Esophagus mucosa (tissue), 1 donor: ENCODE data around the gene TMEM178B. TPM values are rescaled to one million over a fixed set of nuclear protein-coding genes. Genes with fewer than 3 reads are reported as not detected.

Source experiments
- ATAC-seq: fragments of 200-7000 bp; cut with Tn5 transposase; one replicate; pipeline ENCODE4 v1.9.1; 2020
- total RNA-seq: library from RNA; stranded (reverse); gene quantifications from one replicate; pipeline ENCODE4 v1.2.4, GENCODE V29; 2023
- donor health status: DM: yes; HTN: yes; CAD: no.

Gene TMEM178B
- total RNA-seq, 1 donor from 2014 or later: 4.0 TPM

DNA sequence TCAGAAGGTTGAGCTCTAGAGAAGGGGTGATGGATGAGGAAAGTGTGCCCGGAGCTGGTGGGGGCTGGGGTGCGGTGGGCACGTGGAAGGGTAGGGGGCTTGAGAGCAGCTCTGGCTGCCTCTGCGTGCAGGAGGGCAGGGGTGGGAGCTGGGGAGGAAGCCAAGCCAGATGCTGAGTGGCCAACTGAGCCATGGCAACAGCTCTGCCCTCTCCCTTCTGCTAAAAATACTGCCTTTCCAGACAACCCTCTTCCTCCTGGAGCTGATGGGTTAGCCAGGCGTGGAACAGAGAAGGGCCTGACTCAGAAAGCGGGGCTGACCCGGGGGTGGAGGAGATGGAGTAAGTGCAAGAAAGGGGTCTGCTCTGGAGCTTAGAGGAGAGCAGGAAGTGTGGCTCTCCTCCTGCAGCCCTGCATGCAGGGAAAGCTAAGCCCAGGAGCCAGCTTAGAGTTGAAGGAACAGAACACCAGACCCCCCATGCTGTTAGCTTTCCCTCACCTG lies 362.8 kb downstream of the TMEM178B start:
- ATAC-seq: no peak

DNA sequence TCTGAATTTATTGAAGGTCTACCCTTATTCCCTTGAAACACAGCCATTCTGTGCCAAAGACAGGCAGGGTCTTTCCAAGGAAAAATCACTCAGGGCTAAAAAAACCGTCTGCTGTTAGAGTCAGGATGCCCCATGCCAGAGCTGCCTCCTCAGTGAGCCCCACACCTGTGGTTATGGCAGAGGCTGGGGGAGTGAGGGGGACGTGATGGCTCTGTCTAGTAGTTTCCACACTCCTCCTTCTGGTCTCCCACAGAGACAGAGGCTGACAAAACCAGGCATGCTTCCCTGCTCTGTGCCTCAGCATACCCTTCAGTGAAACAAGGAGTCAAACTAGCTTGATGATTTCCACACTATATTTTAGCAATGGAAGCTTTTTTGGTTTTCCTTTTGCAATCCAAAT lies 365.3 kb downstream of the TMEM178B start:
- ATAC-seq: no peak

DNA sequence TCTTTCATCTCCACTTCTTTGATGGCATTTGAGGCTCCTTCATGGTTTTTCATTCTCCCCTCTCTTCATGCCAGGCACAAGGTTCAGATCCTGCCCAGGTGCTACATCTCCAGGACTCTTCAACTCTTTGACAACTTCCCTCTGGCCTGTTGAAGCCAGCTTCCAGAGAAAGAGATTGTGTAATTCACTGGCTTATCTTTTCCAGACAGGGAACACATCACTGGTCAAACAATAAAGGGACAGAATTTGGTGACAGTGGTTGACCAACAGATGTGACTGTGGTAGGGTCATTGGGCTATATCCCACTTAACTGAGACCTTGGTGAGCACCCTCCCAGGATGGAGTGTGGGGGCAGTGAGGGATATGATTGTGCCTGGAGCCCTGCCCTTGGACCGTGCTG lies 365.9 kb downstream of the TMEM178B start:
- ATAC-seq: no peak

DNA sequence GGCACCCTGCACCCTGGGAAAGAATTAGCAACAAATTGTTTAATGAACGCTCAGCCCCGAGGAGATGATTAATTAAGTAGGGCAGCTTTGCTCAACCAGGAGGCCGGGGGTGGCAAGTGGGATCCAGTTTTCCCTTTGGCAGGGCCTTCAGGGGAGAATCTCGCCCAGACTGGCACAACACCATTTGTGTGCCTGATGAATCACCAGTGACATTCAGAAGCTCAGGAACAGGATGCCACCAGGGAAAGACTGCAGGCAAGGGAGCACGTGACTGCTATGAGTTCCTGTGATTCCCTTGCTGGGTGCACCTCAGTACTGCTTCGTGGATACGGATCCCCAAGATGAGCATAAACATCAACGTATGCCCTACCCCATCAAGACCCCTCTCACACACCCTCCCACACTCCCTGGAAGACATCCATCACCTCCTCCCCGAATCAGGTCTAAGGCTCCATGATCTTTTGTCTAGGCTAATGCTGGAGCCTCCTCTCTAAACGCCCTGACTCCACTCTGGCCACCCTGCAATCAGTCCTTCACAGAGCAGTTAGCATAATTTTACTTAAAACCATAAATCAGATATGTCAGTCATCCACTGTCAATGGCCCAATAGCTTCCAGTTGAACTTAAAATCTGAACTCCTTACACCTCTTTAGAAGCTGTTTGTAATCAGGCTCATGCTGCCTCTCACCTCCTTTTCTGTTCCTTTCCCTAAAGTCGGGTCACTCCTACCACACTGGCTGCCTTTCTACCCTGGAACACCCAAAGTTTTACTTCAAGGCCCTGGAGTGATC lies 368.2 kb downstream of the TMEM178B start:
- ATAC-seq: peak; percentile 81

DNA sequence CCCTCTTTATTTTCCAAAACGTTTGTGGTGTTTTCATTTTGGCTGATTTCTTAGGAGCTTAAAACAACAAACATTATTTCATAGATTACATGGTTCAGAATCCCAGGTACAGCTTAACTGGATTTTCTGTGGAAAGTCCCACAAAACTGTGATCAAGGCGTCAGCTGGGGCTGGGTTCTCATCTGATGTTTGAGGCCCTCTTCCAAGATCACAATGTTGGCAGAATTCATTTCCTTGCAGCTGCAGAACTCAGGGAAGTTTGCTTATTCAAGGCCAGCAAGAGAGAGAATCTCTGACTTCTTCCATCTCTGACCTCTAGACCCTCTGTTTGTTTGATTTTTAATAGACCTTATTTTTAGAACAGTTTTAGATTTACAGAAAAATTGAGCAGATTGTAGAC lies 368.9 kb downstream of the TMEM178B start:
- no peak for ATAC-seq

DNA sequence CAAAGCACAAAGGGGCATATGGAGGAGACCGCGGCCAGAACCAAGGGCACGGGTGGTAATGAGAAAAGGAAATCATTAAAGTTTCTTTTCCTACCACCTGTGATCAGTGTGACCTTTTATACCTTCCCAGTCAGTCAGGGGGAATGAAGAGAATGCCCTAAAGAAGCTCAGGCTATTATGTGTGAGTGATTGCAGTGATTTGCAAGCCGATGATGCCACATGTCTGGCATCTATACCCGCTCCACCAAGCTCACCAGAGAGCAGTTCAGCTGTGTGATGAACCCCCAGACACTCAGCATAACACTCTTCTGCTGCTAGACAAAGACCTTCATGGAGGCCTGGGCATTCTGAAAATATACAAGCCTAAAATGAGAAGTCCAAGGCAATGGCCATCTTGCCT lies 371.1 kb downstream of the TMEM178B start:
- ATAC-seq: no peak

DNA sequence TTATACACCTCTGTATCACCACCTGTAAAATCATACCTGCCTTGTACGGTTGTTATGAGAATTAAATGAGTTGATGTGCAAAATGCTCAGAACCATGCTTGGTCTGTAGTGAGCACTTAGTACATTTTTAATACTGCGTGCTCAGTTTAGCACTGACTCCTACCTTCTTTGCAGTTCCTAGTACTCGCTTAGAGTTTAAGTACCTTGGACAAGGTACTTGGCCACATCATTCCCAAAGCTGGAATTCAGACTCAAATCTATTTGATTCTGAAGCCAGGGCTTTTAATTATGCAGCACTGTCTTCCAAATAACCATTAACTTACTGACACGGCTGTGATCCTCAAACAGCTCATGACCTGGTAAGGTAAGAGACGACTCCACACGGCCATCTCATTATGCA lies 377.4 kb downstream of the TMEM178B start:
- no peak for ATAC-seq

DNA sequence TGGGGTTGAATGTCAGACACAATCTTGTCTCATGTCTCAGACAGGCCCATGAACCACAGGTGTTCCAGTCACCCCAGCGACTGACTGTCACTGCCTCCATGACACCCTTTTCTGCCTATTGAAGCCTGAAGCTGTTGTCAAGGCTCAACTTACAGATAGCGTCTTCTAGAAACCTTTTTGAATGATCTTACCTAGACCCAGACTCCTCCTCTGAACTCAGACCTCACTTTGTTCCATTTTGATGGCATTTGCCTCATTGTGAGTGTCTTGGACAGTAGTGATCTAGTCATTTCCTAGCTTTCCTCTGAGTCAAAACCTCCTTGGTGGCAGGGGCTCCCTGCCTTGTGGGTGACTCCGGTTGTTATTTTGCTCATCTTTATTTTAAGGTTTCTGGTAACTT lies 379.0 kb downstream of the TMEM178B start:
- ATAC-seq: no peak

DNA sequence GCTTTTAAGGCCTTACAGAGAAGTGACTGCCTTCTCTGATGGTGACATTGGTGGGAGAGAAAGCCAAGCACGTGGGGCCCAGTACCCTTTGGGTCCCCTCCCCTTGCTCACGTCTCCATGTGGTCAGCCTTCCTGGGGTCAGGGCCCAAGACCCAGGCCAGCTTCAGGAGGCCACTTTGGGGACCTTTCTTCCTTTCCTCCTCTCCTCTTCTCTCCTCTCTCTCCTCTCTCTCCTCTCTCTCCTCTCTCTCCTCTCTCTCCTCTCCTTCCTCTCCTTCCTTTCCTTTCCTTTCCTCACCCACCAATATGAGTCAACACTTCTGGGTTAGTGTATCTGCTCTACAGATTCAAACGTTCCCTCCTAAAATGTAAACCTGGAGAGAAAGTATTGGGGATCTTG lies 380.5 kb downstream of the TMEM178B start:
- ATAC-seq: no peak

DNA sequence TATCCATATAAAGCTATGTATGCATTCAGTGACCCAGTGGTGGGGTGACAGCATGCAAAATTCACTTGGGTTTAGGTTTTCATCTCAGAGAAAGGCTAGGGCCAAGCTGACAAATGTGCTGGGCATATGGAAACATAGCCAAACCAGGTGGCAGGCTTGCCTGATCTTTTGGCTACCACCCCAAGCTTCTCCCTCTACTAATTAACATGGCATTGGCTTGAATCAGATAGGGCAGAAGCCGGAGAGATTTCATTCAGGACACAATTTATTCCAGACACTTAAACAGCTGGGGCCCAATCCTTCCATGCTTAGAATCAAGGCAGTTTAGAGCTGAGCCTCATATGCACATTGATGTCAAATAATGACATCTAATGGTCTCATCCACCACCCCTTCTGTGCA lies 381.9 kb downstream of the TMEM178B start:
- ATAC-seq: no peak

DNA sequence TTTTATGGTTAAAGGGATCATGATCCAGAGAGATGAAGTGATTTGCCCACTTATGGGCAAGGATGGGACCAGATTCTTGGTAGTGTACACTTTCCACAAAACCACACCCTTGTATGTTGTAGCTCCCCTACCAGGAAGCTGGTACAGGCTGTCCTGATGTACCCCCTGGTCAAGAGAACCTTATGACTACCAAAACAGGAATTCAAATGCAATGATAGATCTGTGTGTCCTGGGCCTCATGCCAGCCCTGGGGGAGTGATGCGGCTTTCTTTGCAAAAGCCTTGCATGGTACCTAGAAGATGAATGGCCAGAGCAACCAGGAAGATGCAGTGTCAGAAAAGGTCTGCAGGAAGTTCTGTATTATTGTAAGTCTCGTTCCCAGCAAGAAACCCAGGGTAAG lies 382.4 kb downstream of the TMEM178B start:
- no peak for ATAC-seq

DNA sequence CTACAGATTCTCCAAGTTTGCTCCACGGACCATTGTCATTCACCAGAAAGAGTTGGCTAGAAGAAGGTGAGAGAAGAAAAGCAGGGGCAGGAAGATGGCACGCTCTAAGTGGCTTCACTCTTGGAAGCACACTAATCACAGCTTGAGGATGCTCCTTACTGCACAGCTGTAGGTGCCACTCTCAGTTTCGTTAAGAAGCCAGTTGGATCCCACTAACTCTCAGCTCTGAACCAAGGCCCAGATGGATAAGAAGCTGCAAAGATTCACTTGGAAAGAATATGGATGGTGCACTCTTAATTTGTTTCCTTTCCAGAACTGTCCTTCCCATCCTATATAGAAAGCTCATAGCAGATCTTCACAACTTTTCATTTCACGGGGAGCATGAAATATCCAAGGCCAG lies 382.8 kb downstream of the TMEM178B start:
- ATAC-seq: no peak

DNA sequence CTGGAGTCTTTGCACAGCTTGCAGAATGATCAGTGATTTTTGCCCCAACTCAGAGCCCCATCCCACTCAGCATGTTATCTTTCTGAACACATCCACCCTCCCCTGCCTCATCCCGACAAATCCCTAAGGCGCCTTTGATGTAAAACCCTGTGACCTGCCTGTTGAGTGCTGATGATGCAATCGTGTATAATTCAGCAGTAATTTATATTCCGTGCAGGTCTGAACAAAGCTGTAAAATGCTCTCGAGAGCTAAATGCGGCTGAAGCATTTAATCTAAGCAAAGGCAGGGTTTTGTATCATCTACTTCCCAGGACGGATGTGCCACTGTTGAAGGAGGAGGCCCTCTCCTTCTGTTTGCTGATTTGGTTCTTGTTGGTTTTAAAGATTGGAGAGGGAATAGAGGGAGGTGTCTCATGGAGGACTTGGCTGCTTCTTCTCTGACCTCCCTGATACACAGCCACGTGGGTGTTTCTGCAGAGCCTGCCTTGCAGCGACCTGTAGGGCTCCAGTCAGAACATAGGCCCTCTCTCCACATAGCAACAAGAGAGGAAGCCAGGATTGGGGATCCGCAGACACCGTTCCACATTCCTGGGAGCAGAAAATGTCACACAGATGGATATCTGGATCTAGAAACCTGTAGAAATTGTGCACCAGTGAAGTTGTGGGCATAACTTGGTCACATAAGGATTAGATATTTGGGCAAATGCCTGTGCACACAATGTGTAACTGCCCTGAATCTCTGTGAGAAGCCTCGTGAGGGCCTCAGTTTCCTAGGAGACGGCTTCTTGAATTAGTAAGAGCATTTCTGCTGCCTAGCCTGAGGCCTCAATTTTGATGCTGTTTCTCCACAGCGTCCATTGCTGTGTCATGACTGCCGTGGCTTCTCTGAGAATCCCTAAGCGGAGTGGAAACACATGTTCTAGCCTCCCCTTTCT lies 387.2 kb downstream of the TMEM178B start:
- peak; percentile 87 for ATAC-seq

DNA sequence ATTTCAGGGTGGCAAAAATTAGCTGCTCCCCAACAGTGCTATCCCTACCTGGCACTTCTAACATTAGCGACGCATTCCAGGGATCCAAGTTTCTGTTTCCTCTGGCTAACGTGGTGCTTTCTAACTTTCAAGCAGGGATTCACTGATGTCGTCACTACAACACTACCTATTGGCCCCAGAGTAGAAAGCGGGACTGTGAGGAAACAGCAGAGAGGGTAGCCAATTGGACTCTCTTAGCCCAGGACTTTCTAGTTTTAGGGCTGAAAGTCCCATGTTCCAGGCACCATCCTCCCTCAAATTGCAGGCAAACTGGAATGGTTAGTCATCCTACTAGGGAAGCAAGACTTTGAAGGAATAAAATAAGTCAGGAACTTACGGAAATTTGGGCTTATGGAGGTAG lies 388.1 kb downstream of the TMEM178B start:
- ATAC-seq: peak; percentile 20

DNA sequence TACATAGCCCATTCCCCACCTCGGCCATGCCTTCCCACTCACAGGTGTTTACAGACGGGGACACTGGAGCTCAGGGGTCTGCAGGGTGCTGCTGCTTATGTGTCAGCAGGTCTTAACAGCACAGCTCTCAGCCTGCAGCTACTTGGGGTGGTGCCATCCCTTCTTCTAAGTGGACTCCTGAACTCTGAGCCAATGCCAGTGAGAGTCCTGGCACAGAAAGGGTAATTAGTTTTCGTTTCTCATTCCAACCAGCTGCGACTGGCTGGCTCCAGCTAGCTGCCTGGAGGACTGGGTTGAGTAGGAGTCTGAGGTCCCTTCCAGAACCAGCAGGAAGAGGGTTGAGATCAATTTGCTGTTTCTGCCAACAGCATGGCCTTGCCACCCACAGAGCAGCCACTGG lies 389.1 kb downstream of the TMEM178B start:
- peak; percentile 11 for ATAC-seq

DNA sequence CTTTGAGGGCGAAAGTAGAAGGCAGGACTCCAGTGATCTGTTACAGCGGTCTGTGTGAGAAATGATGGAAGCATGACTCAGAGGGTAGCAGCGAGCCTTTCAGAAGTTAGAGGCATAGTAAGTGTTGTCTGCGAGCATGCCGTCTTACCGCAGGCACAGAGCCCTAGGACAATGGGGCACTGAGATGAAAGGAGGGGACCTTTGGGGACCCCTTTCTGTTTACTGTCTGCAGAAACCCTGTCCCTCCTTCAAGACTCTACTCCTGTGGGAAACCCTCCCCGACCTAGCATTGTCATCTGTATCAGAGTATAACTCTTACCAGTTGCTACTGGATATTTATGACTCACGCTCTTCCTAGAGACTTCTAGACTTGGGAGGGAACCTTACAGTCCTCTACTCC lies 390.1 kb downstream of the TMEM178B start:
- peak; percentile 38 for ATAC-seq

DNA sequence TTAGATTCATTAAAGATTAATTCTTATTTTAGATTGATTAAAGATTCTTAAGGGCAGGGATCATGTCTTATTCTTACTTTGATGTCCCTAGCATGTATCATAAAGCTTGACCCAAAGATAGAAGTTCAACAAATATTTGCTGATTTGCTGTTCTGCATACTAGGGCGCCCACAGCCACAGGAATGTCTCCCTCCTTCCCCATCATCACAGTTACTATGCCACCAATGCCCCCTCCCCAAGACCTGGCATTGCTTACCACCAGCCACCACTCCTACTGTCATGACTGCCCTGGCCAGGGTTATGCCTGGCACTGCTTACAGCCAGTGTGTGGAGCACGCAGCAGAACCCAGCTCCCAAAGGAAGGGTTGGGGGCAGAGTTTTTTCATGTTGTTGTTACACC lies 390.7 kb downstream of the TMEM178B start:
- ATAC-seq: no peak

DNA sequence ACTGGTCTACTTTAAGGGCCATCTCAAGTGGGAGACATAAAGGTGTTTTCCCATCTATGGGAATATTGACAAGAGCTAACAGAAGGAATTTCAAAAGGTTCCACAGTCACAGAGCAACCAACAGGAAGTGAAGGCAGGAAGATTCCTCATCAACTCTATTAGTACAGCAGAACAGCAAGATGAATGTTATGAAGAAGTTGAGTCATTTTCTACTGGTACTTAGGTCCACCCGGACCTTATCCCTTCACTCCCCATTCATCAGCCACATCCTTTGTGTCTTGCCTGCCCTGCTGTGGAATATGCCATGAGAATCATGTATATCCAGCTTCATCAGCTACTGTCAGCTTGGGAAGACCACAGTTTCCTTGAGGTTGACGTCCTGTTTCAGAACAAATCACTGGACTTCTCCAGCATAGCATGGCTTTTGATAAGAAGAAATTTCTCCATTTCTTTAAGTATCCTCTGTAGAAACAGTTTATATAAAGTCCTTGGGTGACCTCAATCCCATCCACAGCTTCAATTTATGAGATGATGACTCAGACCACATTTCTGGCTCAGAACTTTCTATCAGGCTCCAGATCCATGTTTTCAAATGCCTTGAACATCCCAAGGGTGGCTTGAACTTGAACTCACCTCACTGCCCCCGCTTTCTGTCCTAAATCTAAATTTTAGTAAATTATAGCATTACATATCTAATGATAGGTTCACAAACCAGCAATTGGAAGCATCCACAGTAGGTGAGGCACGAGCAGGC lies 392.5 kb downstream of the TMEM178B start:
- no peak for ATAC-seq

DNA sequence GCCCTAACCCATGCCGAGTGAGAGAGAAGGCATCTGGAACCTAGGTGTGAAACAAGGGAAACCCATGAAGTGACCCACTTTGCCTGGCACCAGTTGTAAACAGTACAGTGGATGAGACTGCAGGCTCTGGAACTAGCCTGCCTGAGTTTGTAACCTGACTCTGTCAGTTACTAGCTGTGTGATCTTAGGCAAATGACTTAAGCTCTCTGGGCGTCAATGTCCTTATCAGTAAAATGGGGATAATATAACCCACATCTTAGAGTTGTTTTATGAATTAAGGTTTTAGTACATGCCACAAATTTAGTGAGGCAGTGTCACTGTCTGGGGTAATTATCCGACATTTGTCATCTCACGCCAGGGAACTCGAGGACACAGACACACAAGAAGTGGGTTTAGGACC lies 394.5 kb downstream of the TMEM178B start:
- no peak for ATAC-seq

DNA sequence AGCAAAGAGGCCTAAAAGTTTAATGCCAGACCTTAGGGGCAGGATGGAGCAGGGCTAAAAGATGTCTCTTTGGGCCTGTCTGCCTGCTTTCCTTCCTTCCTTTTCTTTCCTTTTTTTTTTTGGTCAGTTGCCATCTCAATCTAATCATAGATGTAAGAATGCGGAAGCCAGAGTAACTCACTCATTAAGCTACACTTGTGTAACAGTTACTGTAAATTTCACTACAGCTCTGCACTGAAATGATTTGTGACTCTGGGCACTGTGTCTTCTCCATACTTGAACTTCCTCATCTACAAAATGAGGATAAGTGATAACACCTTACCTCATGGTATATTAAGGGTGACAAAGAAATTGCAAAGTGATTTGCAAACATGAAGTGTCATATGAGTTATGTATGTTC lies 401.8 kb downstream of the TMEM178B start:
- ATAC-seq: peak; percentile 55

DNA sequence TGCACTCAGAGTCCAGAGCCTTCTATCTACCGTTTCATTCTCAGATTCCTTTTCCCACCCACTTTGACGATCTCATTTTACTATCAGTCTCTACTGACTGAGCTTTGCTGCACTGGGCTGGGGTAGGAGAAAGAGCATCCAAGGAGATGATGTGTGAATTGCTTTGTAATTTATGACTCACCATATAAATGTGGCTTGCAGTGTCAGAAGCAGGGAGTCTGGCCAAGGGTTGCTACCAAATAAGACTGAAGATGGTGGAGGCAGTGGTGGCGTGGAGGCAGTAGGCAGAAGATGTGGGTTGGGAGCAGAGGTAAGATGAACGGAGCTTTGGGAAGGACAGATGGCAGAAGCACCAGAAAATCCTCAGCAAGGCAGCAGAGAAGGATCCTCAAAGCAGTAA lies 404.0 kb downstream of the TMEM178B start:
- ATAC-seq: no peak

DNA sequence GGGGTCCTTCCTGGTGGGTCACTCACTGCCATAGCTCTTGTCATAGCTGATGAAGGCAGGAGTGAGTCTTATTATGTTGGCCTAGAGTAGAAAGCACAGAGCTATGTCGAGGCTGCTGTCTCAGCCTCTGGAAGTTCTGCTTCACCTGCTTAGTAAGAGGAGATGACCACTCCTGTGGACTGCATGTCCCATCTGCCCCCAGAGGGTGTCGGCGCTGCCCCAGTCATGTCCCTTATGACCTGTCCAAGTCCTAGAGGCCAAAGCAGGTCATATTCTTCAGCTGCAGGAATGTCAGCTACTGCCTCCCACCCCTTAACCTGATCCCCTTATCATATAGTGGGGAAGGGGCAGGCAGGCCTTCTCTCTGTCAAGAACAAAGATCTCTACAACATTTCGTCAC lies 405.0 kb downstream of the TMEM178B start:
- ATAC-seq: no peak

DNA sequence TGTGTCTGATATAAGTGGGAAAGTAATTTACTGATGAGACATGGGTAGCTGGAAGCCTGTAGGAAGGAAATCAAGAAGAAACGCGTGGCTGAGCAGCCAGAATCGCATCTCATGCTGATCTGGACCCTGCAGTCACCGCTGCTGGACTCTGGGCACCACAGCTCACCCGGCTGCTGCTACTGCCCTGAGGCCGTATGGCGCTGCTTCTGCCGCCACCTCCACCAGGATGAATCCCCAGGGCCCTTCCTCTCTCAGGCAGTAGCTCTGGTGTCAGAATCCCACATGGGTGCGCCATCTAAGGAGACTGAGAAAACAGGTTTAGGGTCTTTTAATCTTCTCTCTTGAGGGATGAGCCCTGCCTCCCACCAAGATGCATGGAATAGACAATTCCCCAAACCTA lies 407.1 kb downstream of the TMEM178B start:
- ATAC-seq: no peak
